Psoas muscle (tissue), 8 donors: Measurements from ENCODE around the gene URI1. TPM values are rescaled to one million over a fixed set of nuclear protein-coding genes. Genes with fewer than 3 reads are reported as not detected.
"Not testable (repeated sequence)": the region's sequence is repeated elsewhere in the genome, so short reads cannot be mapped to it uniquely, and the experiment has no call there.

Experiments
- ATAC-seq, 4 donors: fragments of 200-7000 bp; cut with Tn5 transposase; one replicate each; pipeline ENCODE4 v1.9.1; 2020; ENCODE audit warnings: moderate library complexity in 3 of 4, mild to moderate bottlenecking in 2 of 4
- DNase-seq, 2 donors: peaks; one replicate each; pipeline ENCODE4 v3.0.0-alpha.2; 2020
- H3K27ac ChIP-seq: fragments of 200-600 bp; one replicate; pipeline ENCODE4 v1.8.0; 2022
- H3K27me3 ChIP-seq, 3 donors: fragments of 200-600 bp in 1 of 3; one replicate each; pipeline versions ENCODE4 v1.6.1 to v1.8.0; 2013 to 2022; ENCODE audit warnings: low read length in 2 of 3, mild to moderate bottlenecking in 2 of 3, moderate library complexity in 1 of 3; ENCODE audit not compliant: insufficient read depth in 3 of 3
- H3K36me3 ChIP-seq, 2 donors: fragments of 200-600 bp in 1 of 2; one replicate each; pipeline versions ENCODE4 v1.6.1 to v1.8.0; 2013 to 2022; ENCODE audit warnings: low read depth in 1 of 2, mild to moderate bottlenecking in 1 of 2, moderate library complexity in 1 of 2; ENCODE audit not compliant: insufficient read depth in 1 of 2
- H3K4me1 ChIP-seq: fragments of 200-600 bp; one replicate; pipeline ENCODE4 v1.8.0; 2022
- H3K4me3 ChIP-seq: fragments of 200-600 bp; one replicate; pipeline ENCODE4 v1.8.0; 2022; ENCODE audit warnings: mild to moderate bottlenecking
- H3K9me3 ChIP-seq: fragments of 200-600 bp; one replicate; pipeline ENCODE4 v1.8.0; 2022
- WGBS, 3 donors: extraction: QIAGEN DNeasy Blood & Tissue Kit; methylation state at CpG; one replicate each; pipeline versions ENCODE4 v1.1.6 to v1.1.7; 2013; 5-methylcytosine and 5-hydroxymethylcytosine counted together
- intact Hi-C, 2 donors: fragments of 100-400 bp; cut with DNase I; formaldehyde crosslinking; loops; one replicate each; pipeline versions ENCODE4 v1.11.0 to v1.14.2; 2022
- polyA plus RNA-seq, 3 donors: library from polyadenylated mRNA; stranded (reverse); fragments of 200-250 nt; gene quantifications; one replicate each; pipeline ENCODE4 v1.2.3, GENCODE V29; 2013
- total RNA-seq, 4 donors: library from RNA; stranded (reverse); fragmentation: NEBNext Ultra II Directional in 2 of 4; extraction: Animal tissue kit (Norgen Biotek cat#: 25700) in 2 of 4; gene quantifications; one replicate each; pipeline versions ENCODE4 v1.2.1 to v1.2.4, GENCODE V29; 2021 to 2023
- TF ChIP-seq, protein P1 (sequence below): fragments of 200-600 bp; IDR thresholded peaks from one replicate; pipeline ENCODE4 v1.8.0; 2022; ENCODE audit warnings: antibody characterized with exemption
- donor health status: healthy with polysubstance abuse.
- donor health status: DM: no; HTN: no; CAD: no; lungs with moderate emphysema.
- donor health status: Bipolar disorder and iron deficiency.
- donor health status: healthy.
- donor health status: DM: yes; HTN: yes; CAD: no.
- donor health status: DM: no; HTN: no; CAD: no.
- donor health status: DM: no; HTN: no; CAD: no.
- donor health status: DM: yes; HTN: yes; CAD: no.

URI1 gene
- total and polyA plus RNA-seq, 7 donors, result 37.6 to 85.5 (median 54.9) TPM

DNA sequence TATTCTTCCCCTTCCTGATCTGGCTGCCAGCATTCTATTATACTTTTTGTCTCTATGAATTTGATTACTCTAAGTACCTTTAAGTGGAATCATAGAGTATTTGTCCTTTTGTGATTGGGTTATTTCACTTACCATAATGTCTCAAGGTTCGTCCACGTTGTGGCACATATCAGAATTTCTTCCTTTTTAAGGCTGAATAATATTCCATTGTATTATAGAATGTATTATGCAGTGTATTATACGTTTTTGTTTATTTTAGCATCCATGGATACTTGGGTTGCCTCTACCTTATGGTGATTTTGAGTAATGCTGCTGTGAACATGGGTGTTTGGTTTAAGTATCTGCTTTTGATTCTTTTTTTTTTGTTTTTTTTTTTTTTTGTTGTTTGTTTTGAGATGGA lies 19.3 kb downstream of the URI1 start:
- Histone ChIP-seq H3K9me3 (no peaks in the 10 kb centered on the region), H3K4me3 (no peak overlapping the region), H3K36me3 (no peaks in the 10 kb centered on the region), H3K27me3 (no peaks in the 10 kb centered on the region), H3K4me1 (peaks cover 19% of the 10 kb centered on the region), H3K27ac (no peak overlapping the region)
- DNase-seq (no peak), ATAC-seq (no peak)
- TF ChIP-seq, protein P1, sequence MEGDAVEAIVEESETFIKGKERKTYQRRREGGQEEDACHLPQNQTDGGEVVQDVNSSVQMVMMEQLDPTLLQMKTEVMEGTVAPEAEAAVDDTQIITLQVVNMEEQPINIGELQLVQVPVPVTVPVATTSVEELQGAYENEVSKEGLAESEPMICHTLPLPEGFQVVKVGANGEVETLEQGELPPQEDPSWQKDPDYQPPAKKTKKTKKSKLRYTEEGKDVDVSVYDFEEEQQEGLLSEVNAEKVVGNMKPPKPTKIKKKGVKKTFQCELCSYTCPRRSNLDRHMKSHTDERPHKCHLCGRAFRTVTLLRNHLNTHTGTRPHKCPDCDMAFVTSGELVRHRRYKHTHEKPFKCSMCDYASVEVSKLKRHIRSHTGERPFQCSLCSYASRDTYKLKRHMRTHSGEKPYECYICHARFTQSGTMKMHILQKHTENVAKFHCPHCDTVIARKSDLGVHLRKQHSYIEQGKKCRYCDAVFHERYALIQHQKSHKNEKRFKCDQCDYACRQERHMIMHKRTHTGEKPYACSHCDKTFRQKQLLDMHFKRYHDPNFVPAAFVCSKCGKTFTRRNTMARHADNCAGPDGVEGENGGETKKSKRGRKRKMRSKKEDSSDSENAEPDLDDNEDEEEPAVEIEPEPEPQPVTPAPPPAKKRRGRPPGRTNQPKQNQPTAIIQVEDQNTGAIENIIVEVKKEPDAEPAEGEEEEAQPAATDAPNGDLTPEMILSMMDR, result no peak
- 90 to 96% (median 92%) methylated on average over 3 of the region's 3 CpGs for WGBS, 3 donors
- intact Hi-C loops, result no loop called here

DNA sequence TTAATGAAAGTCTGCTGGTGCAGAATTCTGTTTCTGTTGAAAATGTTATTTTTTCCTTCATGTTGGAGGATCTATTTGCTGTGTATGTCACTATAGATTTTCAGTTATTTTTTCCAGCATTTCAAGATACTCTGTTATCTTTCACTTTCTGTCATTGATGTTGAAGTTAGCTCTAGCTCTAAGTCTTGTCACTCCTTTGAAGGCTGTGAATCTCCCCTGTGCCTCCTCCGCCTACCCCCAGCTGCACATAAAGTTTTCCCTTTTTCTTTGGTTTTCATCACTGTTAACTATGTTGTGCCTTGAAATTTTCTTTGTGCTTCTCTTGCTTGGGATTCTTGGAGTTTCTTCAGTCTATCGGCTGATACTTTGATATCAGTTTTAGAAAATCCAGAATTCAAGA lies 20.8 kb downstream of the URI1 start:
- Histone ChIP-seq H3K36me3 (no peaks in the 10 kb centered on the region), H3K9me3 (no peaks in the 10 kb centered on the region), H3K27ac (no peak overlapping the region), H3K4me3 (no peak overlapping the region), H3K27me3 (no peaks in the 10 kb centered on the region), H3K4me1 (peaks cover 32% of the 10 kb centered on the region)
- DNase-seq (no peak), ATAC-seq (no peak)
- 90 to 96% (median 95%) methylated on average over 2 of the region's 2 CpGs for WGBS, 3 donors
- TF ChIP-seq, protein P1, result no peak
- intact Hi-C loops, result no loop called here

DNA sequence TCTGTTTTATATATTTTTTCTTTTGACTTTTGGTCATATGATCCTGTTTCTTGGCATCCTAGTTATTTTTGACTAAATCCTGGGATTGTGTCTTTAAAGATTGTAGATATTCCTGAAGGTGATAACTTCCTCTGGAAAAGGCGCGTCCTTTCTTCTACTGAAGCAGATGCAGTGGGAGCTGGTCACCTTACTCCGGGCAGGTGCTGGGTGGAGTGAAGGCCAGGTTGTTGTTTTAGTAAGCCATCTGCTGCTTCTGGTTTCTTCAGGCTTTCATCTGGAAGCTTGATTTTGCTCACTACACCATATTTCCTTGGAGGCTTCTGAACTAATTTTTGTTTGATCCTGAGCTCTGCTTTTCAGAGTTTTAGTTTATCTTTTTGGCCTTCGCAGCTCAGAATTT lies 21.5 kb downstream of the URI1 start:
- TF ChIP-seq, protein P1, result no peak
- H3K9me3 ChIP-seq, result no peaks in the 10 kb centered on the region
- H3K36me3 ChIP-seq, result no peaks in the 10 kb centered on the region
- ATAC-seq (no peak), DNase-seq (no peak)
- no peak overlapping the region for H3K27ac ChIP-seq
- intact Hi-C loops, result no loop called here
- peaks cover 39% of the 10 kb centered on the region for H3K4me1 ChIP-seq
- no peak overlapping the region for H3K4me3 ChIP-seq
- 91 to 95% (median 94%) methylated on average over 4 of the region's 4 CpGs for WGBS, 3 donors
- H3K27me3 ChIP-seq, result no peaks in the 10 kb centered on the region

DNA sequence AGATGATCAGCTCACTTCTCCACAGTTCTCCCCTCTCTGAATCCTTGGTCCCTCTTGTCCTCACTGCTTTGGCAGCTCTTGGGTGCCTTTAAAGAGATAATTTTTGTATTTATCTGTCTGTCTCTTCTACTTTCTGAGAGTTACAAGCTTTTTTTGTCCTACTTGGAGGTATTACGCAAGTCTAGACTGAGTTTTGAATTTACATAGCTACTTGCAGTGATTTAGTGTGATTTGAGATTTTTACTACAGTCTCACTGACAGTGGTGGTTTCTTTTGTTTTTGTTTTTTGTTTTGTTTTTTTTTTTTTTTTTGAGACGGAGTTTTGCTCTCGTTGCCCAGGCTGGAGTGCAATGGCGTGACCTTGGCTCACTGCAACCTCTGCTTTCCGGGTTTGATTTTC lies 22.1 kb downstream of the URI1 start:
- ATAC-seq (no peak), DNase-seq (no peak)
- intact Hi-C loops, result no loop called here
- Histone ChIP-seq H3K4me3 (no peak overlapping the region), H3K27ac (no peak overlapping the region), H3K36me3 (no peaks in the 10 kb centered on the region), H3K4me1 (peaks cover 42% of the 10 kb centered on the region), H3K27me3 (no peaks in the 10 kb centered on the region), H3K9me3 (no peaks in the 10 kb centered on the region)
- TF ChIP-seq, protein P1, result no peak
- WGBS, 3 donors, result 46 to 69% (median 63%) methylated on average over 5 of the region's 5 CpGs

DNA sequence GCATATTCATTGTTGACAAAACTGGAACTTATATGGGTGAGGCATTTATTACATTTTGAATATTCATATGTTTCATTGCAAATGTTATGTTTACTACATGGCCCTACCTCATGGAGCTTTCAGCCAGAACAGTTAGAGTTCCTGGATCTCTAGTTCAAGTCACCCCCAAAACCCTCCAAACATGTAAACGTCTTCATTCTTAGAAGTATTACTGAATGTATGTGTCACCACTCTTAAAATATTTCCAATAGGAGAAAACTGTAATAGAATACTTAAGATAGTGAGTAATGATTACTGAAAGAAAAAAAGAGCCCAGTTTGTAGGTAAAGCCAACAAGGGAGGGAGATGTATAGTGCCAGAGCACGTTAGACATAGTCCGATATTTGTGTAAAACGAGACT lies 23.5 kb downstream of the URI1 start:
- Histone ChIP-seq H3K9me3 (no peaks in the 10 kb centered on the region), H3K36me3 (no peaks in the 10 kb centered on the region), H3K4me3 (no peak overlapping the region), H3K4me1 (peaks cover 55% of the 10 kb centered on the region), H3K27me3 (no peaks in the 10 kb centered on the region), H3K27ac (no peak overlapping the region)
- intact Hi-C loops, result no loop called here
- TF ChIP-seq, protein P1, result no peak
- WGBS, 3 donors, result 61 to 79% (median 67%) methylated on average over 4 of the region's 4 CpGs
- ATAC-seq, result peak in 3 of 4 donors; percentile 29 to 46 (median 41)
- DNase-seq, result no peak

DNA sequence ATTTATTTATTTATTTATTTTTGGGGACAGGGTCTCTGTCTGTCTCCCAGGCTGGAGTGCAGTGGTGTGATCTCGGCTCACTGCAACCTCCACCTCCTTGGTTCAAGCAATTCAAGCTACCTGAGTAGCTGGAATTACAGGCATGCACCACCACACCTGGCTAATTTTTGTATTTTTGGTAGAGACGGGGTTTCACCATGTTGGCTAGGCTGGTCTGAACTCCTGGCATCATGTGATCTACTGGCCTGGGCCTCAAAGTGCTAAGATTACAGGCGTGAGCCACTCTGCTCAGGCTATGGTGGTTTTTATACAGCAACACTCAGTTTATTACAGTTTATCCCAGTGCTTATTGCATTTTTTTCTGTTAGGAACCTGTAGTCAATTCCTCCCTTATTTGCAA lies 24.1 kb downstream of the URI1 start:
- H3K4me1 ChIP-seq, result peaks cover 62% of the 10 kb centered on the region
- intact Hi-C loops, H3K4me3 ChIP-seq, H3K27me3 ChIP-seq, H3K27ac ChIP-seq, H3K9me3 ChIP-seq, DNase-seq, H3K36me3 ChIP-seq: not testable (repeated sequence)
- 50 to 74% (median 58%) methylated on average over 3 of the region's 3 CpGs for WGBS, 3 donors
- ATAC-seq, result peak in 3 of 4 donors; percentile 61 to 65 (median 64)
